Activated T-helper 1 cell treated with Interleukin-2 at 50 U/mL for 16 hours (primary cell): ENCODE data around the gene OR2A25.

ENCODE experiments used
- DNase-seq: peaks from one replicate; pipeline ENCODE4 v3.0.0-alpha.2; 2020; ENCODE audit warnings: low read depth

The OR2A25 gene

GRCh38 chr7:144074374-144074773 lies 4.8 kb downstream of the OR2A25 start:
- DNase-seq: no peak

- DNase-seq: no peak
These were observed 16.4 kb downstream of the OR2A25 start, which contains the start of gene OR2A12 for GRCh38 chr7:144085978-144086377. Gene OR2A12 (plus strand): TSS chr7:144086278. CDS start chr7:144095108, 8,830 bp downstream.

GRCh38 chr7:144086730-144087129 lies 17.1 kb downstream of the OR2A25 start:
- DNase-seq: no peak

GRCh38 chr7:144087230-144087629 lies 17.6 kb downstream of the OR2A25 start:
- DNase-seq: no peak

- no peak for DNase-seq
These were observed 21.1 kb downstream of the OR2A25 start for GRCh38 chr7:144090667-144091066.

- no peak for DNase-seq
These were observed 29.2 kb downstream of the OR2A25 start for GRCh38 chr7:144098776-144099175.

- no peak for DNase-seq
These were observed 31.0 kb downstream of the OR2A25 start for GRCh38 chr7:144100607-144101006.

- no peak for DNase-seq
These were observed 32.4 kb downstream of the OR2A25 start for GRCh38 chr7:144102041-144102440.

- no peak for DNase-seq
These were observed 35.6 kb downstream of the OR2A25 start for GRCh38 chr7:144105211-144105610.

- no peak for DNase-seq
These were observed 39.7 kb downstream of the OR2A25 start, which contains the start of gene OR2A2 for GRCh38 chr7:144109283-144109682. Gene OR2A2 (plus strand): TSS chr7:144109583. CDS start chr7:144109583, 0 bp downstream.

GRCh38 chr7:144110272-144110671 lies 40.7 kb downstream of the OR2A25 start:
- DNase-seq: no peak

- DNase-seq: no peak
These were observed 44.0 kb downstream of the OR2A25 start for GRCh38 chr7:144113651-144114050.

GRCh38 chr7:144118341-144118740 lies 48.7 kb downstream of the OR2A25 start:
- no peak for DNase-seq

- no peak for DNase-seq
These were observed 53.3 kb downstream of the OR2A25 start, which contains the start of gene OR2A14 for GRCh38 chr7:144122876-144123275. Gene OR2A14 (plus strand): TSS chr7:144123176. CDS start chr7:144129113, 5,937 bp downstream.
